Right renal pelvis (tissue), 4 donors: Measurements from ENCODE around the gene ANKS1B. TPM values are rescaled to one million over a fixed set of nuclear protein-coding genes. Genes with fewer than 3 reads are reported as not detected.
"Not testable (repeated sequence)": the region's sequence is repeated elsewhere in the genome, so short reads cannot be mapped to it uniquely, and the experiment has no call there.

Source experiments
- DNase-seq, 4 donors: peaks; one replicate each; pipeline ENCODE4 v3.0.0-alpha.2; 2013; ENCODE audit warnings: low read depth in 4 of 4, low spot score in 3 of 4, missing footprints in 1 of 4
- polyA plus RNA-seq, 4 donors: library from polyadenylated mRNA; unstranded; fragments of 120-200 nt; gene quantifications; one replicate each; pipeline ENCODE4 v1.2.1, GENCODE V29; 2013; ENCODE audit not compliant: insufficient read length in 4 of 4

Gene ANKS1B
- polyA plus RNA-seq, 4 donors: 3.1 to 3.9 (median 3.7) TPM

DNA sequence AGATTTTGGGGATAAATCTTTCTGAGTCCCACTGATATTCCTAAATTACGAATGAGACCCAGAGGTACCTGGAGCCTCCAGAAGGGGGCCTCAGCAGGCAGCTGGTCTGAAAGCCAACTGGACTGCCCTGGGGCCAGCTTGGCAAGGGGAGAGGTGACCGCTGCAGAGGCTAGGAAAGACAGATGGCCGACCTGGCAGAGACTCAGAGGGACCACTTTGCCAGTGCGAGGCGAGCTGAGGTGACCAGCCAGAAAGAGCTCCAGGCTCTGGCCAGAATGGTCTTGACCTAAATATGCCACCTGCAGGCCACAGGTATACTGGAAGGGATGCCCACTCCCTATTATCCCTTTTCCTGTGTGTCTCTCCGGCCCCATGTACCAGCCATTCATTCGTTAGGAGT is 594.0 kb downstream of the ANKS1B start:
- no peak for DNase-seq

DNA sequence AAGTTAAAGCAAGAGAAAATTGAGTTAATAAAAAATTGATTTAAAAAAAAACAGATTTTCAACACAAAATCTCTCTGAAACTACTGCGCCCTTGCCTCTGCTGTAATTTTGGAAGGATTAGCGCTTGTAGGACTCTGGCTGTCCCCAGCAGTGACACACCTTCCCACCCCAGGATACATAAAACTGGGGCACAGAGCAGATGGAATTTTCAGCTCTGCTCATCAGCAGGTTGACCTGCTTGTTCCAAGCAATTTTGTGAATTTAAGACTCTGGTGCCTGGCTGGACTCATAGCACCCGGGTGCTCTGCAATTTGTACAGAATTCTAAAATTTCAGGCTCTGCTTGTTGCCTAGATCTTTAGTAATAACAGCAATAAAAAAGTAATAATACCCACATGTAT is 595.0 kb downstream of the ANKS1B start:
- no peak for DNase-seq

DNA sequence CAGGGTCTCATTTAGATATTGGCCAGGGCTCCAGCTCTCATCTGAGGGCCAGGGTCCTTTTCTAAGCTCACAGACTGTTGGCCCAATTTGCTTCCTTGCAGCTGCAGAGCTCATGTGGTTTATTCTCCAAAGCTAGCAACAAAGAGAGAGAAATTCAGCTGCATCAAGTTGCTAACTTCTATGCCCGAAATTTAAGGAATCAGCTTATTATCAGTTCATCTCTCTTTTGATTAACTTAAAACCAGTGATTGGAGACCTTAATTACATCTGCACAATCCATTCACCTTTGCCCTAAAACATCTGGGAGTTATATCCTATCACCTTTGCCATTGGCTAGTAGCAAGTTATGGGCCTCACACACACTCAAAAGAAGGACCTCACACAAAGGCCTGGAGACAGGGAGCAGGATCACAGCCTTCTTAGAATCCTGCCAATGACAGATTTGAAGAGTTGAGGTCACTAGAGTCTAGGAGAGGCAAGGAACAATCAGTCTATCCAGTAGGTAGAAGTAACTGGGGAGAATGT is 596.0 kb downstream of the ANKS1B start:
- DNase-seq: no peak

DNA sequence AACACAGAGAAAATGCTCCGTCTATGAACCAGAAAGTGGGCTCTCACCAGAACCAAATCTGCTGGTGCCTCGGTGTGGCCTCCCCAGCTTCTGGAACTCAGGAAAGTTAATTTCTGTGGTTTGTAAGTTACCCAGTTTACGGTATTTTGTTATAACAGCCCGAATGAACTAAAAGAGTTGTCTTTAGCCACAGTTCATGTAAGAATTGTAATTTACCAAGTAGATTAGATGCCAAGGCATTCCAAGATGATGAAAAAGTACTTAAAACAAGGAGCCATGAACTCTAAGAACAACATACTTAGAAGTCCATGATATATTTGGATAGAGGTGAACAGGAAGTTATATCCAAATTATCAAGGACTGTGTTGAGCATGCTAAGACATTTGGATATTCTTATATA is 597.1 kb downstream of the ANKS1B start:
- no peak for DNase-seq

DNA sequence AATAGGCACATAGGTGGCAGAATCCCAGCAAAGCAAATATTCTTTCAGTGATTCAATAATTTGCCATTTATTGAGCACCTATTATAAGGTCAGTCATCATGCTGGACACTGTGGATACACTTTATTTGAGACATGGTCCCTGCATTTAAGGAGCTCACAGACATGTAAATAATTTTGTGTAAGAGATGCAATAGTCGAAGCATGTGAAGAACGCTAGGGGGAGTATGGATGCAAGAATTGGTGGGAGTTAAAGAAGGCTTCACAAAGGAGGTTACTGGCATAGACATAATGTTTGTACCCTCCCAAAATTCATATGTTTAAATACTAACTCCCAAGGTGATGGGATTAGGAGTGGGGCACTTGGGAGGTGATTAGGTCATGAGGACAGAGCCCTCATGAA is 597.8 kb downstream of the ANKS1B start:
- no peak for DNase-seq

DNA sequence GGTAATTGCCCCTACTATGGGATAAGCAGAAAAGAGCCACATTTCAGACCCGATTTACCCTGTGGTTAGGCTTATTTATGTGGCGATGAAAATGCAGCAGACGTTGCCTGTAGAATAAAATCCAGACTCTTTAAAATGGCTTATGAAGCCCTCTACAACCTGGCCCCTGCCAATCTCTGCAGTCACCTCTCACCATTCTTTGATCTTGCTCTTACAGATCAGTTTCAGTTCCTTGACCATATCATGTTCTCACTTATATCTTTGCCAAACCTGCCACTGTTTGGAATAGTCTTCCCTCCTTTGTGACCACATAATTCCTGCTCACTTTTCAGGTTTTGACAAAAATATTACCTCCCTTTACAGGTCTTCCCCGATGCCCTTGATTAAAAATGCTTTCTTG is 601.5 kb downstream of the ANKS1B start:
- no peak for DNase-seq

DNA sequence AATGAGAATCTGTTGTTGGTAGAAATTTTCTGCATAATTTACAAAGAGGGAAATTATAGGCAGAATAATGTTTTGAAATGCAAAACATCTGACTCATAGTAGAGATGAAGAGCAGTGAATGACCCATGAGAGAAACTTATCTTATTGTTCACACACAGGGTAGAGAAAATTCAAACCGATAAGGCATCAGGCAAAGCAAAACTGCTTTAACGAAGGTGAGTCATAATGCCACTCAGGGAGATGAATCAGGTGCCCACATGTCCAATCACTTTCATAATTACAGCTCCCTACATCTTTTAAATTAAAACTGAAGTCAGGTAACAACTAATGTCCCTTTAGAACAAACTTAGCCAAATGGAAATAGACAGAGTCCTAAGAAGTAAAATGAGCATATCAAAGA is 602.7 kb downstream of the ANKS1B start:
- DNase-seq: no peak

DNA sequence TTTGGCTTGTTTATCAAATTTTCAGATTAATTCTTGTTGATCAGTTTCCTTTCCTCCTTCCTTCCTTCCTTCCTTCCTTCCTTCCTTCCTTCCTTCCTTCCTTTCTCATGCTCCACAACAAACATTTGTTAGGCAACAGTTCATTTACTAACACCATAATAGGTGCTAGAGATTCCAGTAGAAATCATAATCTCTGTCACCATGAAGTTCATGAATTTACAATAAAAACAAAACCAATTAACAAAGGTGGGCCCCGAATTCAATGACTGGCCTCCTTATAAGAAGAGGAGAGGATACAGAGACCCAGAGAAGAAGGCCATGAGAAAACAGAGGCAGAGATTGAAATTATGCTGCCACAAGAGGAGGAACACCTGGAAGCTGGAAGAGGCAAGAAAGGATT is 604.0 kb downstream of the ANKS1B start:
- no peak for DNase-seq

DNA sequence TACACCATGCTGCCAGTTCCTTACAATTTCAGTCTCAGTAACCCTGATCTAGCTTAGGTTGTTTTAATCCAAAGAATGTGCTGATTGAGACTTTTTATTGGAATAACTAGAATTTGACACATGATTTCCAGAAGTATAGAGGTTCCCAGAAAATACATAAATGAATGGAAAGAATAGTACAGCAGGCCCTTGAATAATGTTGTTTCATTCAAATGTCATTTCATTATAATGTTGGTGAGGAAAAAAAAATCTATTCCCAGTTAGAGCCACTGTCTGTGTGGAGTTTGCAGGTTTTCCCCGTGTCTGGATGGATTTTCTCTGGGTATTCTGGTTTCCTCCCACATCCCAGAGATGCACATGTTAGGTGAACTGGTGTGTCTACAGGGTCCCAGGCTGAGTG is 610.7 kb downstream of the ANKS1B start:
- no peak for DNase-seq

DNA sequence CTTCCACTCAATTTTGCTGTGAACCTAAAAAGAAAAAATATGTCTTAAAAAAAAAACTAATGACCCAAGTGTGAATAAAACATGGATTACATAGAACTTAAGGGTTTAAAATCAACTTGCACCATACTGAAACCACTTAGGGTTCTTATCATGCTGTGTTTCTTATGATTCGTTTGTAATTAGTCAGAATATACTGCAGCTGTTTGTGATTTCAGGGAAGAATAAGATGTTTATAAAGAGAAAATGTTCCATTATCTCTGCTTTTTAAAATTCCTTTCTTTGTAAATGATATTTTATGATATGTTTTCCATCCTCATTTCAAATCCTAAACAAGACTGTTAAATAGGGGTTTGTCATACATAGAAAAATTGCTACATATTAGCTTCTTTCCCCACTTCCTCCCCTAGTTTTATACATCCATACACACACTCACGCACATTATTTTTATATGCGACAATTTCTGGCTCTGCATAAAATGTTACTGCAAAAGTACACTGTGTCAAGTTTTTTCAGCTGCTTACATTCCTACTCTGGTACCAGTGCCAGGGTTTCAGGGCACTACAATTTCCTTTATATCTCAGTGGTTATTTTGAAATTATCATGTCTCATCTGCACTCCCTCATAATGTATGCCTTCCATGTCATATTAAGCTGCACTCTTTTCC is 612.3 kb downstream of the ANKS1B start:
- DNase-seq: no peak

DNA sequence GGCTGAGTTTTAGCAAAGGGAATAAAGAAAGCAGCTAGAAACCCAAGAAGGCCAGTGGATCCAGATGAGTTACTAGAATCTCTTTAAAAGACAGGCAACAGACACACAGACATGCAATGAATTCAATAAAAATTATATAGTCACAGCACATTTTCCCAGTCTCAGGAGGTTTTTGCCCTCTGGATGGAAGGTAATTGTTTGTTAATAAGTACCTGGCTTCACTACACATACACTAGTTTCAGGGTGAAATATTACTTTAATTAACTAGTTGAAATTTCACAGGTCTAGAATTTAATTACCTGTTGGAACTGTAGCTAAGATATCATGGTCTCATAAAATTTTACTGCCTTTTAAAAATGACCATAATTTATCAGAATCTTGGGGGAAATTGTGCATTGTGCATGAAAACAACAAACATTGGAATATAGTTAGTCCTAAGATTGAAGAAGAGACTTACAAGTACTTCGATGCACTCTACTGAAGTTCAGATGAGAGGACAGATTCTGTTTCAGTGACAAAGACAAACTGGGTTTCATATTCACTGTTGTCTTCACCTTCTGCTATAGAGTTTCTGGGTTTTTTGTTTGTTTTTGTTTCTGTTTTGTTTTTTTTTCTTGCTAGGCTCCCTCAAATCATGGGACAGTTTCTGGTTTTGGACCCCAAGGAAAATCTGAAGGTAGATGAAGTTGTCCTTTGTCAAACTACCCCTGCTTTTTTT is 614.2 kb downstream of the ANKS1B start:
- DNase-seq: peak in 2 of 4 donors; percentile 20 to 25

DNA sequence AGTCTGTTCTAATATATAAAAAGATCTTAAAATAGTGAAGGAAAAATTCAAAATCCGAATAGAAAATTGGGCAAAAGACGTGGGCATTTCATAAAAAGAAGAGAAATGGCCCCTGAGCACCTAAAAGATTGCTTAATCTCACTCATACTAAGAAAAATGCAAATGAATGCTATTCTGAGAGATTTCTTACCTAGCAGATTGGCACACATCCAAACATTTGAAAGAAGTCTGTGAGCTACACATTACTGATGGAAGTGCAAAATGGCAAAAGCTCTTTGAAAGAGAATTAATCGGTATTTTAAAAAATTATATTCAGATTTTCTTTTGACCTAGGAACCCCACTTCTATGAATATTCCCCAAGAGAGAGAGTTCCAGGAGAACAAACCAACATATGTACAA is 617.6 kb downstream of the ANKS1B start:
- DNase-seq: no peak

DNA sequence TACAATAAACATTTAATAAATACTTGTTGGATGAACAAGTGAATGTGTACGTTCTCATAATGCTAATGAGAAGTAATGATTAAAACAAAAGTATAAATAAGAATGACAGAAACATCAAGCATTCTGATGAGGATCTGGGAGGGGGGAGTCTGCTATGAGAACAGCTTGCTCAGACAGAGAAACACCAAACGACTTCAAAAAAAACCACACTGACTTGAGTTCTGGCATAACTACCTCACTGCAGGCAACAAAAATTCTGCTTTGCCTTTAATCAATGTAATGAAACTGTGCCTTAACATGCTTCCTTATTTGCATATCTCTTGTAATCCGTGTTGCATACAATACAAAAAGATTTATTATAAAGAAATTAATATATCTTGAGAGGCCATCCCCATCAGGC is 632.5 kb downstream of the ANKS1B start:
- DNase-seq: no peak

DNA sequence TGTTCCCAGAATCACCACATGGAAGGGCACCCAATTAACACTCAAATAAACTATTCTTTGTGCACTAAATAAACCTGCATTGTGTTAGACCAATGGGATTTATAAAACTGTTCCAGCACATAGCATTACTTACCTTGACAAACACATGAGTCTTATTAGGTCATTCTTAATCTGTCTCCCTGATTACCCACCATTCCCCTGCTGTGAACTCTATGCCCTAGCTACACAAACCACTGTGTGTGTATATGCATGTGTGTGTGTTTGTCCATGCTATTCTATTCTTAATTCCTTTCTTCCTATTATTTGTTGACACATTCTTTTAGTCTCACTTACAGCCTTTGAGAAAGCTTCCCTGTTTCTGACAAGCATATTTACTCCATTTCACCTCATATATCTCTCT is 640.8 kb downstream of the ANKS1B start:
- DNase-seq: no peak

DNA sequence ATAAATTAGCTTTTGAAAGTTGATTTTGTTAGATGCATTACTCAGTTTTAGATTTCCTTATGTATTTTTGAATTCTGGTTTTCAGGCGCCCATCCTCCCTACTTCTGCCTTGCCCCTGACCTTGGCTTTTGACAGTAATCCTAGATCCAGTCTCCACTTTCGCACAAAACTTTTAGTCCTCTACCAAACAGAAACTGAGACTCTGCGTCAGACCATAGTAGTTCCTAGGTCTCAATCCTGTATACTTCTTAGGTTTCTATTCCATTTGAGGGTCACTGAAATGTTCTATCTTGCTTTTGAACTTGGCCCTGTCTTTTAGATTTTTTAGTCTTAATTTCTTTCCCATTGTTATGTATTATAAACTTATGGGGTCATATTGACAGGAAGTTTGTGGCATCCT is 645.1 kb downstream of the ANKS1B start:
- no peak for DNase-seq

DNA sequence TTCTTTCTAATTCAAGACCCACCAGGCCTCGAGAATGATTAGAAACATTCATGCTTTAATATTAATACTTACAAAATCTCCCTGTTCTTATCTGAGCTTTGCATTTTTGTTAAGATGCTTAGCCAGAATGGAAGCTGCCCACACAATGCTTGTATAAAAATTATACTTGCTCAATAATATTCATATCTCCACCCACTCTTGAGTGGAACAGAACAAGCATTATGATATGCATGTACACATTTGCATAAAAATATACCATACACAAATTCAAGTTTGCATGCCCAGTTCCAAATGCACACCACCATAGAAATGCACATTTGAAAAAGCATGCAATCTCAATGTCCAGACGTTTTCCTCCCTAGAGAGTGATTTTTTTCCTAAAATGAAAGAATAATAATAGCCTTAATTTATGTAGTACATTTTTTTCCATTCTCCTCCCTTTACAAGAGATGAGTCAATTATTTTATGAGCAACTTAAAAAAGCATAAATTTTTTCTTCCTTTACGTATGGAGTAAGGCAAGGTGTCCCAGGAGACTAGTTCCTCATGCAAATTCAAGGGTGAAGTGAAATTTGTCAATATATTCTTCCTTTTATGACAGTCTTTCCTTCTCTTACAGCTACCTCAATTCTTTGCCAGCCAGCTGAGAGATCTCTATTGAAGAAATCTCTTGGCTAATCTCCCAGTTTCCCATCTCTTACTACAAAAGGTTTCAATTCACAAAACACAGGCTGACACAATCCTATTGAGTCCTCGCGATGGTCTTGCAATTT is 650.3 kb downstream of the ANKS1B start:
- DNase-seq: no peak

DNA sequence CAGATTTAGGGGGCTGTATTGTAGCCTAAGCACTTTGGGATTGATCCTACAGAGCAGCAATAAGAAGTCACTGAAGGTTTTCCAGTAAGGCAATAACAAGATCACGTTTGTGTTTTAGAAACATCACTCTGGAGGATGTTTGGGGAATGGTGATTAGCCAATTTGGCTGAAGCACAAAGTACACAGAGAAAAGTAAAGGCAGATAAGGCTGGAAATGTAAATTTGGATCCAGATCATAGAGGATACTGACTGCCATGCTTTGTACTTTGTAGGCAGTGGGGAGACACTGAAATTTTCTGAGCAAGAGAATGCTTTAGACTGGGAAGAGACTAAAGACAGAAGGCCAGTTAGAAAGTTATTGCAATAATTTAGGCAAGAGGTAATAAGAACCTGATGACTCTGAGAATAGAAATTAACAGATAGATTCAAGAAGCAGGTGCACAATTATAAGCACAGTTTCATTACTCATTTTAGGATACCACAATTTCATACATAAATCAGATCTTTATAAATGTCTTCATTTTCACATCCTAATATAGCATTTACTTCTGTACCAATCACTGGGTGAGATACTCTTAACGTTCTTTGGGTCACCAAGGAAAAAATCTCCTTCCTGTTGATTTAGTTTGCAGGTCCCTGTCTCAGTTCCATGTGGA is 651.7 kb downstream of the ANKS1B start:
- no peak for DNase-seq

DNA sequence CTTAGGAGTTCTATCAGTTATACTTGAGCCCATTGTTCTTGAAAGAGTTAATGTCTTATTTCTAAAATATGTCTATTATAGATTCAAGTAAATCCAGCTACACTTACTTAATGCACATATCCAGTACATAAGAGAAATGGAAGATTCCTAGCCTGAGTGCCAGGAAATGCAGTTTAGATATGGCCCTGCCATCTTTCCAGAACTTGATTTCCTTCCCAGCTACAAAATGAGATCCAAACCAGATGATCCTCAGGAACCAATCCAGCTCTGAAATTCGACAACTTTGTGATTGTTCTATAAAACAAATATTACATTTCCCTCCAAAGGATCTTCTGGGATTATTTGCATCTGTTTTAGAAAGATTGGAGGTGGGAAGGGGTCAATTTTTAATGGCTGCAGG is 654.5 kb downstream of the ANKS1B start:
- DNase-seq: no peak

DNA sequence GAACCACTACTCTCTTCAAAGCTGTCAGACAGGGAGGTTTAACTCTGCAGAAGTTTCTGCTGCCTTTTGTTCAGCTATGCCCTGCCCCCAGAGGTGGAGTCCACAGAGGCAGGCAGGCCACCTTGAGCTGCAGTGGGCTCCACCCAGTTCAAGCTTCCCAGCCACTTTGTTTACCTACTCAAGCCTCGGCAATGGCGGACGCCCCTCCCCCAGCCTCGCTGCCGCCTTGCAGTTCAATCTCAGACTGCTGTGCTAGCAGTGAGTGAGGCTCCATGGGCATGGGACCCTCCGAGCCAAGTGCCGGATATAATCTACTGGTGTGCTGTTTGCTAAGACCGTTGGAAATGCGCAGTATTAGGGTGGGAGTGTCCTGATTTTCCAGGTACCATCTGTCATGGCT is 663.5 kb downstream of the ANKS1B start:
- not testable (repeated sequence) for DNase-seq

DNA sequence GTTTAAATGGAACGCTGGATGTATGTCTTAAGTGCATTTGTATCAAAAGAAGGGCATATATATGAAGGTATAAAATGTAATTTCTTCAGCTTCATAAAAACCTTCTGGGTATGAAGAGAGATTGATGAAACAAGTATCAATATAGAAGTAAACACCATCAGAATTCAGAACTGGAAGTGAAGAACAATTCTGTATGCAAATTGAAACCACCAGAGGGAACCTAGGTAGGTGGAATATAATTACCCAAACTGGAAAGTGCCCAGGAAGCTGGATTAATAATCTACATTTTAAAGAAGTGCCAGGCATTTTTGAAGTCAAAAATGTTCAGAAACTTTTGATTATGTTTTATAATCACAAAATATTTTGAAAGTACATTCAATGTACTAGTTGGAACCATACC is 673.4 kb downstream of the ANKS1B start:
- DNase-seq: no peak

DNA sequence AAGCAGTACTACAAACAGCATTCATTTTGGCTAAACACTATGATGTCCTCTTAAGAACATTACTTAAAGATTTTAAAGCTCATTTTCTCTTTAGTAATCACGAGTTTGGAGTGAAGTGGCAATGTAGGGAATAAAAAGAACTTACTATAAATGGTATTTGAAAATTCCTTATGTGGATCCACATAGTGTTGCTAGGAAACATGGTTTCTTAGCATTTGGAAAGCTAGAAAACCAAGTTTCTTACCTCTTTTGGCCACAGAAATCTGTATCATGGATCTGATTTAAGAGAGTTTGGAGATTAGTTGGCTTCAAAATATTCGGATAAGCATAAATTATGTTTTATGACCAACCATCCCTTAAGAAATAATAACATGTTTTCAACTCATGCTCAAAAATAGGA is 674.9 kb downstream of the ANKS1B start:
- DNase-seq: no peak
